HG02623 (cell line): Measurements from ENCODE around the gene BBLN.

Source experiments
- ATAC-seq: cut with Tn5 transposase; IDR thresholded peaks from one replicate; pipeline ENCODE4 v1.9.1; 2021; ENCODE audit warnings: moderate library complexity; ENCODE audit not compliant: unreplicated experiment

Gene BBLN

GRCh38 chr9:128188209-128188608 lies 28.1 kb downstream of the BBLN start:
- ATAC-seq: no peak

- ATAC-seq: no peak
Observed at GRCh38 chr9:128190013-128190412, 29.9 kb downstream of the BBLN start.

- no peak for ATAC-seq
Observed at GRCh38 chr9:128190516-128191405, 30.7 kb downstream of the BBLN start.

- peak; percentile 69 for ATAC-seq
Observed at GRCh38 chr9:128191406-128192046, 31.5 kb downstream of the BBLN start, which contains the start of gene CIZ1. Gene CIZ1, minus strand, starts transcription at chr9:128191572. Its CDS starts 715 bp downstream, at chr9:128190857.

- ATAC-seq: no peak
Observed at GRCh38 chr9:128192601-128193371, 32.7 kb downstream of the BBLN start.

- ATAC-seq: no peak
Observed at GRCh38 chr9:128193469-128194096, 33.5 kb downstream of the BBLN start.

GRCh38 chr9:128201441-128202369 lies 41.6 kb downstream of the BBLN start:
- no peak for ATAC-seq

GRCh38 chr9:128202648-128203023 lies 42.6 kb downstream of the BBLN start:
- ATAC-seq: no peak

- peak; percentile 75 for ATAC-seq
Observed at GRCh38 chr9:128203024-128203706, 43.1 kb downstream of the BBLN start, which contains the start of gene DNM1. Gene DNM1, plus strand, starts transcription at chr9:128203379. Its CDS starts 92 bp downstream, at chr9:128203471.

GRCh38 chr9:128203707-128204551 lies 43.9 kb downstream of the BBLN start:
- ATAC-seq: no peak

GRCh38 chr9:128204858-128205257 lies 44.8 kb downstream of the BBLN start:
- ATAC-seq: no peak

GRCh38 chr9:128205296-128205944 lies 45.4 kb downstream of the BBLN start:
- no peak for ATAC-seq

GRCh38 chr9:128206484-128206883 lies 46.4 kb downstream of the BBLN start:
- no peak for ATAC-seq

GRCh38 chr9:128206916-128207910 lies 47.1 kb downstream of the BBLN start:
- ATAC-seq: no peak

- ATAC-seq: no peak
Observed at GRCh38 chr9:128208386-128208785, 48.3 kb downstream of the BBLN start.

- no peak for ATAC-seq
Observed at GRCh38 chr9:128208946-128209669, 49.0 kb downstream of the BBLN start.
